NCI-H510A (cell line): Measurements from ENCODE around the gene PDXP.
A peak's percentile ranks its signal among the peaks of the same experiment; 100 is the strongest.
"Not testable (repeated sequence)": the region's sequence is repeated elsewhere in the genome, so short reads cannot be mapped to it uniquely, and the experiment has no call there.

ENCODE experiments used
- DNase-seq: peaks from one replicate; lab custom pipeline; 2025; lab: John Stamatoyannopoulos, UW

The PDXP gene

DNA sequence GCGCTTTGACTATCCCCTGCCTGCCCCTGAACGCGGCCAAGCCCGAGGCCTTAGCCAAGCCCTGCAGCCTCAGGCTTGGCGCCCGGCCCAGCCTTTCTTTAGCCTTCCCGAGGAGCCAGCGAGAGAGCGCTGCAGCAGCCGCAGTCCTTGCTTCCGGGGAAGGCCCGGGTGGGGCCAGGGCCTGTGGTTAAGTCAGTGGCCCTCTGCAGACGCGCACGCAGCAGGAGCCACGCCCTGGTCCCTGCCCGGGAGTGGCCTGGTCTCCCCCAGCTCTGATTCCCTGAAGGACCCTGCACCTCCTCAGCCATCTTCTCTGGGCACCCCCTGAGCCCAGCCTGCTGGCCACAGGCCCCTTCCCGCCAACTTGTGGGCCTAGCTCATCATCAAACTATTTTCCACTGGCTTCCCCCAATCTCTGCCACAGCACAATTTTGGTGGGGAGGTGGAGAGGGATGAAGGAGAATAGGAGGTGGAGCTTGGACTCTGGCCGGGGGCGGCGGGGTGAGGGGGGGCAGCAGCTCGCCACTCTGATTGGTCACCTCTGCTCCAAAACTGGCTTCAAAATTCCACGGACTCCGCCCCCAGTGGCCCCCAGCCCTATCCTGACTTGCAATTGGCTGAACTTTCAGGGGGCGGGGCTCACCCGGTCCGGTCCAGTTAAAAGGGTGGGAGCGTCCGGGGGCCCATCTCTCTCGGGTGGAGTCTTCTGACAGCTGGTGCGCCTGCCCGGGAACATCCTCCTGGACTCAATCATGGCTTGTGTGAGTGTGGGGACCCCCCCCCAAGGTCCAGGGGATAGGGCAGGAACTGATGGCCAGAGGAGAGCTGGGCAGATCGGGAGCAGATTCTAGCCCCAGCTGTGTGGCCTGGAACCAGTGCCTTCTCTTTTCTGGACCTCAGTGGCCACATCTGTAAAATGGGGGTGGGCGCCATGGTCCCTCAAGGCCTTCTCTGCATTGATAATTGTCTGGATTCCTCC lies 16.7 kb downstream of the PDXP start, which contains the start of gene LGALS1:
LGALS1 (plus strand) TSS at position 686 of the 979 bp plus-strand sequence; CDS start at position 753, 67 bp downstream.
- DNase-seq = peak; percentile 62

DNA sequence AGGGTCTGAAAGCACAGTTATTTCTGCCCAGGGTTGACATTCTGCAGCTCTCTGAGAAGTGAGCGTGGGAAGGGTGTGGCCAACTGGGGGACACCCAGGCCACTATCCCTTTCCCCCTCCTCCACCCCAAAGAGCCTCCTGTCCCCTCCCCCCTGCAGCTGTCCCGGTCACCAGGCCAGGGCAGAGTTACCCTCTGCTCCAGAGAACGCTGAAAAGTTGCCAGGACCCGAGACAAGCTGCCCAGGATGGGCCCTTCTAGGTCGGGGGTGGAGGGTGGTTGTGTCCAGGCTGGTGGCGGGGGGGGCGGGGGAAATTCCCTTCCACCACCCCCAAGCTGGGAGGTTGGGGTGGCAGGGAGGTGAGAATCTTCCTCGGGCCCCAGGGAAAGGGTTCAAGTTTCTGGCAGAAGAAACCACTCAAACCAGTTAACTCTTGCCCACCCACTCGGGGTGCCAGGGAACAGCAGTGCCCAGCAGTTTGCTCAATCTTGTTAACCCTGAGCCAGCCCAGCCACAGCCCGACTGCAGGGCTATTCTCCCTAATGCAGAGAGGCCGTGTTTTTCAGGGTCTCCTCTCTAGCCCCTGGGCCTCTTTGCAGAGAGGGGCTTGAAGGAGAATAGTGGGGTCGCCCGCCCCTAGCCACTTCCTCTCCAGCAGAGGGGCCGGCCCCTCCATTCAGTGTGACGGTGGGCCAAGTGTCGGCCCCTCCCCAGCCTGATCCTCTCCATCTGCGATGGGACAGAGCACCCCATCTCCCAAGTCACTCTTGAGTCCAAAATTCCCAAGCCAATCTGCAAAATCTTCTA lies 17.6 kb downstream of the PDXP start:
- no peak for DNase-seq

DNA sequence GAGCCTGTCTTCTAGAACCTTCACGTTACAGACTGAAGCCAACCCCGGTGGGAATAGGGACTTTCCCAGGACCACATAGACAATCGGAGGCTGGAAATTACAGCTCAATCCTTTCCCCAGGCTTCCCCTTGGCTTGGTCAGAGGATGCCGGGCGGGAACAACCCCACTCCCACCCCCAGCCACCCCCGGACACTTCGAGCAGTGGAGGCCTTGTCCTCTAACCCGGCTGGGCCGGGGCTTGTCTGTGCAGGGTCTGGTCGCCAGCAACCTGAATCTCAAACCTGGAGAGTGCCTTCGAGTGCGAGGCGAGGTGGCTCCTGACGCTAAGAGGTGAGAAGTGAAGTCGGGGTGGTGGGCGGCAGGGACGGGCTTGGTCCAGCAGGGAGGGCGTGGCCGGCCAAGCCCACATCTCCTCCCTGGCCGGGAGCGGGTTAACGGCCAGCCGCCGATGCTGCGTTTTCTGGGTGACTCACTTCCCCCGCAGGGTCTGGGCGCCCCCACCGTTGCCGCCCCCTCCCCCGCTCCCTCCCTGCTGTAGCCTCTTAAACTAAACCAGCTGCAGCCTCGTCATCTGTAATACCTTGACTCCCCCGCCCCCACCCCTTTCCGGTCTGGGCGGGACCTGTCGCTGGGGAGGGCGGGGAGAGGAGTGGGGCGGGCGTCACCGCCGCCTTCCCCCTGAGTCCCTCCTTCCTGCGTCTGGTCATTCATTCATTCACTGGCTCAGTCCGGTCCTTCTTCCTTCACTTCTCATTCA lies 18.4 kb downstream of the PDXP start:
- peak; percentile 55 for DNase-seq

DNA sequence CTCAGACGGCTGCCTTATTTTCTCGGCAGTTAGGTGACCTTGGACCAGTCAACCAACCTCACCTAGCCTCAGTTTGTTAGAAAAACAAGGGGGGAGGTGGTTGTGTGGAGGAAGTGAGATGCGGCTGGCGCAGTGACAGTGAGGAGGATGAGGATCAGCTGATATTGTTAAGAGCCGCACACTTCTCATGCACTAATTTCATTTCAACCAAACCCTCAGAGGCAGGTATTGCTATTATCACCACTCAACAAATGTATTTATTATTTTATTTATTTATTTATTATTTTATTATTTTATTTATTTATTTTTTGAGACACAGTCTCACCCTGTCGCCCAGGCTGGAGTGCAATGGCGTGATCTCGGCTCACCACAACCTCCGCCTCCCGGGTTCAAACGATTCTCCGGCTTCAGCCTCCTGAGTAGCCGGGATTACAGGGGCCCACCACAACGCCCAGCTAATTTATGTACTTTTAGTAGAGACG lies 19.0 kb downstream of the PDXP start:
- DNase-seq = no peak

DNA sequence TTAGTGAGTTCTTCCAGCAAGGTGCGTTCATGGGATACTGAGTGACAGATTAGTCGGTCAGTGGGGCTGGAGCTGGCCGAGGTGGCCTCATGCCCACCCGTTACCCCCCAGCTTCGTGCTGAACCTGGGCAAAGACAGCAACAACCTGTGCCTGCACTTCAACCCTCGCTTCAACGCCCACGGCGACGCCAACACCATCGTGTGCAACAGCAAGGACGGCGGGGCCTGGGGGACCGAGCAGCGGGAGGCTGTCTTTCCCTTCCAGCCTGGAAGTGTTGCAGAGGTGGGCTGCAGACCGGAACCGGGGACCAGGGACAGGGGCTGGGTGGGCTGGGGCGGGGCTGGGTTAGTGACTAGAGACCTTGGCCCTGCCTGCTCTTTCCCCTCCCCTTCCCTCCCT lies 19.8 kb downstream of the PDXP start:
- DNase-seq = no peak

DNA sequence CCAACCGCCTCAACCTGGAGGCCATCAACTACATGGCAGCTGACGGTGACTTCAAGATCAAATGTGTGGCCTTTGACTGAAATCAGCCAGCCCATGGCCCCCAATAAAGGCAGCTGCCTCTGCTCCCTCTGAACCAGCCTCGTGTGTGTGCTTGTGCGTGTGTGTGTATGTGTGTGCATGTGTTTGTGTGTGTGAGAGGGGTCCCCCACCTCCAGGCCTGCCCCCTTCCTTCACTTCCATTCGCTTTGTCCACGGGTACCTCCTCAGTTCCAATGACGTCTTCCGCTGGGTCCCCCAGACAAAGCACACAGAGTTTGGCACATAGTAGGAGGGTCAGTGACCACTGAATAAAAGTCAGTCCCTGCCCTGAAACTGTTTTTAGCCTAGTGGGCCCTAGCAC lies 21.1 kb downstream of the PDXP start:
- no peak for DNase-seq

DNA sequence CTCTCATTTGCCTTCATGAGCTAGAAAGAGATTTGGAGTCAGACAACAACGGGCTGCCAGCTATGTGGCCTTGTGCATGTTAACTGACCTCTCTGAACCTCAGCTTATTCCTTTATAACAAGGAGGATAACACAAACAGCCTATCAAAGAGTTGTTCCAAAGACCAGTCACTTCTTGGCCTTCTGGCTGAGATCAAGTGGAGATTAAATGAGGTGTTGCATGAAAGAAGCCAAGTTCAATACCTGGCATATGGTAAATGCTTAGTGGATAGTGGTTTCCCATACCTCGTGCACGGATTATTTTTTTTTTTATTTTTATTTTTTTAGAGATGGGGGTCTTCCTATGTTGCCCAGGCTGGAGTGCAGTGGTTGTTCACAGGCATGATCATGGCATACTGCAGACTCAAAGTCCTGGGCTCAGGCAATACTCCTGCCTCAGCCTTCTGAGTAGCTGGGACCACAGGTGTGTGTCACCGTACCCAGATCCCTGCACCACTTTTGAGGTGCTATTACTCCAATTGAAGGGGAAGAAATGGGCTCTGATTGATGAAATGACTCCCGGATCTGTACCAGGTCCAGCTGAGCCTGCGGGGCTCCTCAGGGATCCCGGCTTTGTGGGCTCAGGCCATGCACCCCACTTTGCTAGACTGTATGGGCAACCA lies 21.8 kb downstream of the PDXP start:
- DNase-seq = no peak

DNA sequence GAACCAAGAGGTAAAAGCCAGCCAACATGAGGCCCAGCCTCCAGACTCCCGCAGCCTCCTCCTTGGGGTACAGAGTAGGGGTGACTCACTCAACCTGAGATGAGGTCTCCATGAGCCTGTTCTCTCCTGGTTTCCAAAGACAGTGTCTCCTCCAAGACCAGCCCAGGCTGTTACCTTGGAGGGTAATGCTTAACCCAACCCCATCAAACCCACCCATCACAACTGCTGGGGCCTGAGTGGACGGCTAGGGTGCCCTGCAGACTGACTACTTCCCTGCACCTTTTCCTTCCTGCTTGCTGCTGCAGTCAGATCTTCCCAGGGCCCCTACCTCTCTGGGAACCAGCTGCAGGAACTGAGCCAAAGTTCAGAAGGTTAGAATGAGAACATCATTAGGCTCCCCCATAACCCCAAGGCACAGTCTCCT lies 22.5 kb downstream of the PDXP start:
- DNase-seq = no peak

DNA sequence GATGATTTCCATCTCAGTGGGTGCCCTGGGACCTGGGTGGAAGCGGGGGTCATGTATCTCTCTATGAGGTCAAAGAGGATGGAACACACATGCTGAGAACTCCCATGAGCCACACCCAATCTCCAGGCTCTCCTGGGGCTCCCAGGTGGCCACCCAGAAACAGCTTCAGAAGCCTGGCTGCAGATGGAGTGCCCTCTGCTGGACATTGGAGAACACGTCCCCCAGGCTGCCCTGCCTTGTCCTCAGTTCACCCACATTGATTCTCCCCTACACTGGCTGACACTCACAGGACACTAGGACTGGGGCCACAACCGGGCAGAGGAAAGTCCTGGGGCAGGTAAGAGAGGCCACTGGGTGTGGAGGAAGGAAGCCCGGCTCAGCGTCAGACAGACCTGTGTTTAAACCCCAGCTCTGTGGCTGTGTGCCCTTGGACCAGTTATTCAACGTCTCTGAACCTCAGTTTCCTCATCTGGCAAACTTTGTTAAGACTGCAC lies 23.1 kb downstream of the PDXP start:
- peak; percentile 14 for DNase-seq

DNA sequence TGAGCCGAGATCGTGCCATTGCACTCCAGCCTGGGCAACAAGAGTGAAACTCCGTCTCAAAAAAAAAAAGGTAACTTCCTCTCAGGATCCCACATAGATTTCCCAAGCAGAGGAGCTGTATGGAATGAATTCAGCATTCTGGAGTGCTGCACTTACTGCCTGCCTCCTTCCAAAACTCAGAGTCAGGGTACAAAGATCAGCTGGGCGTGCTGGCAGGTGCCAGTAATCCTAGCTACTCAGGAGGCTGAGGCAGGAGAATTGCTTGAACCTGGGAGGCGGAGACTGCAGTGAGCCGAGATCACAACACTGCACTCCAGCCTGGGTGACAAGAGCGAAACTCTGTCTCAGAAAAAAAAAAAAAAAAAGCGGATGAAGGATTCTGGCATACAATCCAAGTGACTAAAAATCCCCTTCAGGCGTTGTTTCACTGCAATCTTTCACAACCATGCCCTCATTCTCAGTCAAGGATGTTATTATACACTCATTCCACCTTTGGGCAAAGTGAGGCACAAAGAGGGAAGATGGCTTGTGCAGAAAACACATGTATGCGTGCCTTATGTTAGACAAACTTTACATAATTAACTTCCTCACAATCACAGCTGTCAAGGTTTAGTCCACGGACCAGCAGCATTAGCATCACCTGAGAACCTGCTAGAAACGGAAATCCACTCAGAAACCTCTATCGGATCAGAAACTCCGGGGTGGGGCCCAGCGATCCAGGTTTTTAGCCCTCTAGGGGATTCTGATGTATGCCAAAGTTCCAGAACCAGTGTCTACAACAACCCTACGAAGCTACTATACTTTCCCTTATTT lies 26.5 kb downstream of the PDXP start:
- no peak for DNase-seq

DNA sequence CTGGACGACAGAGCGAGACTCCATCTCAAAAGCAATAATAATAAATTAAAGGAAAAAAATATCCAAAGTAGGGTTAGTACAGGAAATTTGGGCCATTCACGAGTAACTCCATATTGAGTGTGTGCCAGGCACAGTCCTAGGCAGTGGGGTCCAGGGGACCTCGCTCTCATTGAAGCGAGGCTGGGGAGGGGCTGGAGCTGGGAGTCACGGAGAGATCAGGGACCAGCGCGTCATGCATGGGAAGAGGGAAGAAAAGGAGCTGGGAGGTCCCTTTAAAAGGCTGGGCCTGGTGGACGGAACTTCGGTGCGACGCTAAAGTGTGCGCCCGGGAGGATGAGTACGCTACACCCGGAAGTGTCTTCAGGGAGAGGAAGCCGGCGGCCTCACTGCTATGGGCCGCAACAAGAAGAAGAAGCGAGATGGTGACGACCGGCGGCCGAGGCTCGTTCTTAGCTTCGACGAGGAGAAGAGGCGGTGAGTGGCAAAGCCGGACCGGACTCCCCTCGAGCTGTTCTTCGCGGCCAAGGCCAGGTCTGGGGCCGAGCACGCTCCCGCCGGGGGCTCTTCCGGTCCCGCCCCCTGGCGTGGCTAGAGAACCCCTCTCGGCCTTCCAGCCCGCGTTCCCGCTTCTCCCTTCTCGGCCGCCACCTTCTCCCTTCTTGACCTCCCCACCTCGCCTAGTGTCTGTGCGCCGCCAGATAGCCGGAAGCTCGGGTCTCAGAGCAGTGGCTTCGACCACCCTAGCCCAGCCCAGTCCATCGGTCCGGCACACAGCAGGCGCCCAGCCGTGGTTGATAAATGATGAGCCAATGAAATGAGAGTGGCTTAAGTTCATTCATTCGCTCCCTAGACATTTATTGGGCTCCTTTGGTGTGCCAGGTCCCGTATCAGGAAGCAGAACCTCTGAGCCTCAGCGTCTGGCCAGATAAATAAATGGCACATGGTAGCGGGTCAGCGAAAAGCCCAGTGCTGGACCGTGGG lies 27.8 kb downstream of the PDXP start, which contains the start of gene NOL12:
NOL12 (plus strand) TSS at position 342 of the 981 bp plus-strand sequence; CDS start at position 392, 50 bp downstream.
- DNase-seq = peak; percentile 65

DNA sequence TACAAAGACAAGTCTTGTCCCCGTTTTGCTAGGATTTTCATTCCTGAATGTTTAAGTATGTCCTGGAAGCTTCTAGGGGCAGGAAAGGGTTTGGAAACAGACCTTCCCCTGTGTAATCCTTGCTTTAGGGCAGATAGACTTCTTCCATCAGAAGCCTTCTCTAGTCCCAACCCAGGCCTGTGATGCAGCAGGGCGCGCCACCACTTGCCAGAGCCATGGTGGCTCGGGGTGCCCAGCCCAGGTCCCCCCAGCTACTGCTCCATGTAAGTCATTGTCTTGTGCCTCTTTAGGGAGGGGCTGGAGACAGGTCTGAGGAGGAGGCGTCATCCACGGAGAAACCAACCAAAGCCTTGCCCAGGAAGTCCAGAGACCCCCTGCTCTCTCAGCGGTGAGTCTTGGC lies 31.9 kb downstream of the PDXP start:
- DNase-seq = no peak

DNA sequence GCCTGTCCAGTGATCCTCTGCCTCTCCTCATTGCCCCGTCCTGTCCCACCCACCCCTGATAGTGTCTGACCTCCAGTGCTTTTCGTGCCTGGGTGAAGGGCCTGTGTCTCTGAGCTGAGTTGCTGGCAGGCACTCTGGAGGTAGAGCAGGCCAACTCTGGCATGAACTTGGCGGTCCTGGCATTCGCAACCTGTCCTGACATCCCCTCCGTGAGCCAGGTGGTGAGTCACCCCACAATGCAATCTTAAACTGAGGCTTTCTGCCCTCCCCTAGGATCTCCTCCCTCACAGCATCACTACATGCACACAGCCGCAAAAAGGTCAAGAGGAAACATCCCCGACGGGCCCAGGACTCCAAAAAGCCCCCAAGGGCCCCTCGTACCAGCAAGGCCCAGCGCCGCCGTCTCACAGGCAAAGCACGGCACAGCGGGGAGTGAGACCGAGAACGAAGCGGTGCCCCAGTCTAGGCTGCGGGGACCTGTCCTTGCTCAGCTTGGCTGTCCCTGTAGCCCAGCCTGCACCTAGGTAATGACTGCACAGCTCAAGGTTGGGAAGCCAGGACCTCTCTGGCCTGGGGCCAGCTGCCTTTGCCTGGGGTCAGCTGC lies 32.5 kb downstream of the PDXP start:
- DNase-seq = no peak

DNA sequence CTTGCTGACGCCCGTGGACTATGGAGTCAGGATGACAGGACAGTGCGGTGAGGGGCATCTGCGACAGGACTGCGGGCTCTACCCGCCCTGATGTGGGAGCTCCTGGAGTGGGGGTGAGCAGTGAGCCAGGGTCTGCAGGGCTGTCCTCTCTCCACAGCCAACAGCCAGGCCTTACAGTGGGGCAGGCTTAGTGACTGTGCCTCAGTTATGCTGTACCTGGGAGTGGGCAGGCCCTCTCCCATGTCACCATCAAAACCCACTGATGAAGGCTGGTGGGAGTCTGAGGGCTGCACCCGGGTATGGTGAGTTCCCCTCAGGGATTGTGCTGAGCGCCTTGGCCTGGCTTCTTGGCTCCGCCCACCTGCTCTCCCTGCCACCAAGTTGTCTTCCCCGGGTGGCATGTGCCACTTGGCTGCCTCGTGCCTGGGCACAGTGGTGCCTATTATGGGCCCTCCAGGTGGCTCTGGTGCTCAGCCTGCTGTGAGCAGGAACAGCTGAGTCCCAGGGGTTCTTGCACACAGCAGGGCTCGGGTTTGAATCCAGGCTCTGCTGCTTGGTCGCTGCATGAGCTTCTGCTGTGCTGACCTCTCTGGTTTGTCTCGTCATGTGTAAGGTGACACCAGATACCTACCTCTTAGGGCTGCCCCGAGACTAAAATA lies 34.2 kb downstream of the PDXP start:
- no peak for DNase-seq

DNA sequence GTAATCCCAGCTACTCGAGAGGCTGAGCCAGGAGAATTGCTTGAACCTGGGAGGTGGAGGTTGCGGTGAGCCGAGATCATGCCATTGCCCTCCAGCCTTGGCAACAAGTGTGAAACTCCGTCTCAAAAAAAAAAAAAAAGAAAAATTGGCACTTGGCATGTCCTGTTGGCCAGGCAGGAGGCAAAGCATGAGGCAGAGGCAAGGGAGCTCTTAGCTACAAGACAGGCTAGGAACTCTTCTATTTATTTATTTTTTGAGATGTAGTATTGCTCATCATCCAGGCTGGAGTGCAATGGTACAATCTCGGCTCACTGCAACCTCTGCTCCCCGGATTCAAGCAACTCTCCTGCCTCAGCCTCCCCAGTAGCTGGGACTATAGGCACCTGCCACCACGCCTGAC lies 35.6 kb downstream of the PDXP start:
- not testable (repeated sequence) for DNase-seq

DNA sequence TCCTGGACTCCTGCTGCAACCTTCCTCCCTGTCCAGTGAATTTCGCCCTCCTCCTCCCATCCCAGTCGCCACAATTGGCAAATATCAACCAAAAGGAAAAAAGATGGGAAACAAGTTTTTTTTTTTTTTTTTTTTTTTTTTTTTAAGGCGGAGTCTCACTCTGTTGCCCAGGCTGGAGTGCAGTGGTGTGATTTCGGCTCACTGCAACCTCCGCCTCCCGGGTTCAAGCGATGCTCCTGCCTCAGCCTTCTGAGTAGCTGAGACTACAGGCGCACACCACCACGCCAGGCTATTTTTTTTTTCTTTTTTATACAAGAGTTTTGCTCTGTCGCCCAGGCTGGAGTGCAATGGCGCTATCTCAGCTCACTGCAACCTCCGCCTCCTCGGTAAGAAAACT lies 37.7 kb downstream of the PDXP start:
- DNase-seq = not testable (repeated sequence)

DNA sequence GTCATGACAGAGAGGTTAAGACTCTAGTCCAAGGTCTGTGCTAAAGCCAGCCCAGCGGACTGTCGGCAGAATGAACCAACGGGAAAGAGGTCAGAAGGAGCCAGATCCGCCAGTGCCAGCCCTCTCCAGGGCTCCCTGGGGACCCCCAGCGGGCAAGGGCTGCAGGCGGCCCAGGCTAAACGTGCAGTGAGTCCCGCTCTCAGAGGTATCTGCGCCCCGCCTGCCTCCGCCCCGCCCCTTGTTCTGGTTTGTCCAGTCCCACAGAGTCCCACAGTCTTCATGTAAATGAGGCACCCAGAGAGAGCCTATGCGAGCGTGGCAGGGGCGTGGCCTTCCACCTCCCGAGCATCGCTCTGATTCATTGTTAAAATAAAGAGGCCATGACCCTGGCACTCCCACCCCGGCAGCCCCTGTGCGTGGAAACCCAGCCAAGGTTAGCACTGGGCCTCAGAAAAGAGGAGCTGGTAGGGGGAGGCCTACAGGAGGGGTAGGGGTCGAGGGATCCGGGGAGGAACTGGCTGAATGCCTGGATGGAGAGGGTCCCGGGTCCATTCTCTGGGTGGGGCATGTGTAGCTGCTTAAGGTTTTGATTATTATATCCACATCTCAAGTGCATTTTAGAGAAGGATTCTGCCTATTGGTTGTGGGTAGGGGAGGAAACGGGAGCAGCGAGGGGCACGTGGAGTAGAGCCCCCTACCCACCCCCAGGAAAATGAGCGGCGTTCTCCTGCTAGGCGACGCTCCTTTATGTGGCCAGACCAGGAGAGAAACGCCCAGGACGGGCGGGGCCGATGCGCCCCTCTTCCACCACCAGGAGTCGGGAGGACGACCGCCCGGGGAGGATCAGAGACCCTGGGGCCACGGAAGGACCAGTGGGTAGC lies 38.4 kb downstream of the PDXP start, which contains the start of gene TRIOBP:
TRIOBP (plus strand) TSS at position 392 of the 881 bp plus-strand sequence. CDS start 4,318 bp downstream, outside the sequence.
- peak; percentile 92 for DNase-seq
